ENCODE data around the gene VRK1.

VRK1 gene

GRCh38 chr14:96926001-96926400, 128.8 kb downstream of the VRK1 start:
- DNase-seq (ENCODE audit: low spot score), result no peak
- TF ChIP-seq CTCF (IDR thresholded peaks at IDR 0.05; ENCODE audit: extremely low read depth, missing control alignments), result no peak

GRCh38 chr14:96928779-96929380, 131.7 kb downstream of the VRK1 start:
- TF ChIP-seq CTCF (IDR thresholded peaks at IDR 0.05; ENCODE audit: extremely low read depth, missing control alignments), result no peak
- no peak for DNase-seq (ENCODE audit: low spot score)

GRCh38 chr14:96929950-96930349, 132.8 kb downstream of the VRK1 start:
- DNase-seq (ENCODE audit: low spot score), result no peak
- no peak for TF ChIP-seq CTCF (IDR thresholded peaks at IDR 0.05; ENCODE audit: extremely low read depth, missing control alignments)

- no peak for DNase-seq (ENCODE audit: low spot score)
- no peak for TF ChIP-seq CTCF (IDR thresholded peaks at IDR 0.05; ENCODE audit: extremely low read depth, missing control alignments)
Observed at GRCh38 chr14:96930526-96930925, 133.3 kb downstream of the VRK1 start.

Data from GM20000 (cell line).